ENCODE data around the gene CMAS. TPM values are rescaled to one million over a fixed set of nuclear protein-coding genes. Genes with fewer than 3 reads are reported as not detected.
A peak's percentile ranks its signal among the peaks of the same experiment; 100 is the strongest.
"Not testable (repeated sequence)": the region's sequence is repeated elsewhere in the genome, so short reads cannot be mapped to it uniquely, and the experiment has no call there.

The CMAS gene
- total RNA-seq, 1 donor from 2014 or later, result 29.4 TPM

DNA sequence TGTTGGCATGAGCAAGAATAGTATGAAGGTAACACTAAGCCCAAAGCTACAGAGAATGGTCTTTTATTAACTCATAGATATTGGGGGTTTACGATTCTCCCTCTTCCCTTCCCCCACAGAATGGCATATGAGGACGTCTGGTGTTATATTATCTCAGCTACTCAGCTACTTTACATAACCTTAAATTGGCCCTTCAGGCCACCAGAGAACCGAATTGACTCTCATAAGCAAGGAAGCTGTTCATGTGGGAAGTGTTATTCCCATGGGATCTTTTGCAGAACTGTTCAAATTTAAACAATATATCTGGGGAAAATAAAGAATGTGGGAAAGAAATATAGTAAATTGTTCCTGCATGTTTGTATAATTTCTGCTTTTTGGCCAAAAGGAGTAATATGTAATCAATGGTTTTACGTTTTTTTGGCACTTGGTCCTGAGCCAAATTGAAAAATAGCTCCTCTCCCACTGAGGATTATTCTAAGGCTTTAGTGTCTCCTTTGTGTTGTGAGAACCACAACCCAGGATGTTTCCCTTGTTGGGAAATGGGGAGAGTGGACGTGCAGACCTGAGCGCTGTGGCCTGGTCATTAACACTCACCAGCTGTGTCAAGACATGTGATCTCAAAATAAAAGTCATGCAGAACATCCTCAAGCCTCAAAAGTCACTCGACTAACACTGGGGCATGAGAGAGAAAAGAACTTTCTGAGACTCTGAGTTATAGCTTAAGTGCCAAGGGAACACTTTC is 31.8 kb upstream of the CMAS start:
- H3K27ac ChIP-seq, result no peak overlapping the region
- no peak for DNase-seq

GRCh38 chr12:22014783-22015144 is 31.3 kb upstream of the CMAS start:
- no peak for TF ChIP-seq CTCF (IDR thresholded peaks at IDR 0.05)
- Histone ChIP-seq H3K36me3 (no peaks in the 10 kb centered on the region), H3K4me1 (no peaks in the 10 kb centered on the region), H3K9me3 (no peaks in the 10 kb centered on the region), H3K27ac (no peak overlapping the region), H3K27me3 (peaks cover 3% of the 10 kb centered on the region), H3K4me3 (no peak overlapping the region)
- ATAC-seq, result no peak
- intact Hi-C loops (cut with DNase I), result no loop called here
- DNase-seq, result no peak

More for the DNA sequence above, 31.8 kb upstream of the CMAS start:
- ATAC-seq, result no peak
- Histone ChIP-seq H3K36me3 (no peaks in the 10 kb centered on the region), H3K4me1 (no peaks in the 10 kb centered on the region), H3K9me3 (no peaks in the 10 kb centered on the region), H3K27me3 (no peaks in the 10 kb centered on the region), H3K4me3 (no peak overlapping the region)
- intact Hi-C loops (cut with DNase I), result no loop called here
- no peak for TF ChIP-seq CTCF (IDR thresholded peaks at IDR 0.05)

- no peak for TF ChIP-seq CTCF (IDR thresholded peaks at IDR 0.05)
- Histone ChIP-seq H3K27ac (no peak overlapping the region), H3K4me3 (no peak overlapping the region), H3K9me3 (no peaks in the 10 kb centered on the region), H3K27me3 (peaks cover 4% of the 10 kb centered on the region), H3K4me1 (no peaks in the 10 kb centered on the region), H3K36me3 (no peaks in the 10 kb centered on the region)
- intact Hi-C loops (cut with DNase I), result no loop called here
- DNase-seq (no peak), ATAC-seq (no peak)
These were observed 29.0 kb upstream of the CMAS start for GRCh38 chr12:22016982-22017381.

DNA sequence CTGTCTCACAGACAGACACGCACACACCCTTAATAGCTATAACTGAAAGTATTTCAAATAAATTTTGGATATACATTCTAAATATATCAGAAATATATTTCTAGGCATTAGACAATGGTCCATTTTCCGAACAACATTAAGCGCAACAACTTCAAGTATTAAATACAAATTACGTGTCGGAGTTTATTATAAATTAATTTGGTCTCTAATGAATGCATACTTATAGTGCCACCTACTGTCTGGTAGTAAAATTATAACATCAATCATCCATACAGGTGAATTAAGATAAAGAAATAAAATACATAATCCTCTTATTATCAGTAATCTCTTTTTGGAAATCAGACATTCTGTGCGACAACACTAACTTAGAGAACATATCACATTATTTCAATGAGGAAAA is 27.2 kb upstream of the CMAS start:
- DNase-seq (no peak), ATAC-seq (no peak)
- no peak overlapping the region for H3K27ac ChIP-seq
- H3K4me3 ChIP-seq, result no peak overlapping the region
- peak; percentile 59 for TF ChIP-seq CTCF (IDR thresholded peaks at IDR 0.05)
- peaks cover 4% of the 10 kb centered on the region for H3K27me3 ChIP-seq
- H3K36me3 ChIP-seq, result no peaks in the 10 kb centered on the region
- no peaks in the 10 kb centered on the region for H3K9me3 ChIP-seq
- no peaks in the 10 kb centered on the region for H3K4me1 ChIP-seq
- intact Hi-C loops (cut with DNase I), result no loop called here

DNA sequence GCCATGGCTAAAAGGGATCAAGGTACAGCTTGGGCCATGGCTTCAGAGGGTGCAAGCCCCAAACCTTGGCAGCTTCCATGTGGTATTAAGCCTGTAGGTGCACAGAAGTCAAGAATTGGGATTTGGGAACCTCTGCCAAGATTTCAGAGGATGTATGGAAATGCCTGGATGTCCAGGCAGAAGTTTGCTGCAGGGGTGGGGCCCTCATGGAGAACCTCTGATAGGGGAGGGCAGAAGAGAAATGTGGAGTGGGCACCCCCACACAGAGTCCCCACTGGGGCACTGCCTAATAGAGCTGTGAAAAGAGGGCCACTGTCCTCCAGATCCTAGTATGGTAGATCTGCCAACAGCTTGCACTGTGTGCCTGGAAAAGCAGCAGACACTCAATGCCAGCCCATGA is 22.5 kb upstream of the CMAS start:
- H3K27ac ChIP-seq; H3K4me3 ChIP-seq; H3K36me3 ChIP-seq; intact Hi-C loops (cut with DNase I); ATAC-seq; H3K4me1 ChIP-seq; DNase-seq; H3K27me3 ChIP-seq; H3K9me3 ChIP-seq: not testable (repeated sequence)

- ATAC-seq, result no peak
- Histone ChIP-seq H3K27ac (no peak overlapping the region), H3K27me3 (no peaks in the 10 kb centered on the region), H3K9me3 (no peaks in the 10 kb centered on the region), H3K36me3 (no peaks in the 10 kb centered on the region), H3K4me1 (no peaks in the 10 kb centered on the region), H3K4me3 (no peak overlapping the region)
- no peak for DNase-seq
- TF ChIP-seq CTCF (IDR thresholded peaks at IDR 0.05), result no peak
- intact Hi-C loops (cut with DNase I), result no loop called here
These were observed 16.5 kb upstream of the CMAS start for GRCh38 chr12:22029491-22029890.

All from upper lobe of right lung (tissue), 1 donor.